GF-D8 (cell line): ENCODE results near the gene CRBN.

Experiments used
- DNase-seq: peaks from one replicate; lab custom pipeline; 2025; lab: John Stamatoyannopoulos, UW

CRBN gene

DNA sequence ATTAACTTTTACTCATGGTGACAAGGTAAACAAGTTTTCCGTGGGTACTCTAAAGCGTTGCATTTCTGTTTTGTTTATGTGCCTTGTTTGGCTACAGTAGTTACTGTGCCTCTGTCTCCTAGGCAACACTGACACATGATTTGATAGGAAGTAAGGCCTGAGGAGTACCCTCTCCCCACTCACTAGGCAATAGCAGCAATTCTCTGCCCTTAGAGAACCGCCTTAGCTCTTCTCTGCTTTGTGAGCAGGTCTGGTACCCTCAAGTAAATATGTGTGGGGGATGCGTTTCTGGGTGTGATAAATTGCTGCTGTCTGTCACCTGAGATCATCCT lies 69.2 kb downstream of the CRBN start, which contains the start of gene IL5RA:
IL5RA (minus strand) TSS at position 76 of the 332 bp plus-strand sequence. CDS start 5,390 bp downstream, outside the sequence.
- DNase-seq, result no peak

DNA sequence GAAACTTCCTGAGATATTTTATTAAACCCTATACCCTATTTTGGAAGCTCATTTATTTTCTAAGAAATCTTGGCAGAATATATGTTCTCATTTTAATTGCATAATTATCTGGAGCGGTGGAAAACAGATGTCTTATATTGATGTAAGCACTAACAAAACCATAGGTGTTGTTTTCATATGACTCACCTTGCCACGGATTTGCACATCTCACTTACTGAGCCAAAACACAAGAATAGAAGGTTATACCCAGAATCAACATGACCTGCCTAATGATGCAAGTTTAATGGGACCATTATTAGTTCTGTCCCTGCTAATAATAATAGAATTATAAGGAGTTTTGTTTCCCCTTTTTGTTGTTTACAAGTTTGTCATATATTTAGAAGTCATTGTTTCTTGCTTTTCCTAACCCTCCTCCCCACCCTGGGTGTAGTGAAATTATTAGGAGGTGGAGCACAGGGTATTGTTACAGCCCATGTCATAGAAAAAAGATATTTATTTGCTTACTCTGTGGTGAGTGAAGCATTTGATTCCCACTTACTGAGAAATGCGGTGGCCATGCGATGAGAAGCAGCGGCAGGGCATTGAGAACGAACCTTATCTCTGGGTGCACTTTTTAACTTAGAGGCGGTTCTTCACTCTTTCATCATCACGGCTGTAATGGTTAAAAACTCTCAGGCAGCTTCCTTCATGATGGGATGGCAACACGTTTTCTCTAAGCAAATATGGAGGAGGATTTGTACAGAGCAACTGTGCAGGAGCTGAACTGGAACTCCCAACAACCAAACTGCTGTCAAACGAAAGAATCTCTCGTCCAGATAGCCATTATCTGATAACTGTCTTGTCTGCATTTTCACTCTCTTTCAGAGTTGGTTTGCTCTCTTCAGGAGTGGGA lies 69.8 kb downstream of the CRBN start:
- DNase-seq, result no peak

DNA sequence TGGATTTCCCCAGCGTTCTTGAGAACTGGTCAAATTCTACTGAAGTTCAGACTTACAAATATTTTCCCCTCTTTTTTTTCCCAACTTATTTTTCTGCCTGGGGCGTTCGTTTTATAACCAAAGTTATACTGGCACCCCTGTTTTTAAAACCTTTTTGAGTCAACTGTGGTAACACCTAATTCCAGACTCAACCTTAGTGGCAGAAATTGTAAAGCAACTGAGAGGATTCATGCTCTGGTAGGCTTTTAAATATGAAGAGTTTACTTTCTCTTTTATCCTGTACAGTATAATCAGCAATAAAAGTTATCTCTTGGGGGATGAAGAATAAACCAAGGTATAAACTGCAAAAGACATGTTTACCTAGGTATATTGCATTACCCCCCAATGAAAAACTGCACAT lies 71.6 kb downstream of the CRBN start:
- no peak for DNase-seq

DNA sequence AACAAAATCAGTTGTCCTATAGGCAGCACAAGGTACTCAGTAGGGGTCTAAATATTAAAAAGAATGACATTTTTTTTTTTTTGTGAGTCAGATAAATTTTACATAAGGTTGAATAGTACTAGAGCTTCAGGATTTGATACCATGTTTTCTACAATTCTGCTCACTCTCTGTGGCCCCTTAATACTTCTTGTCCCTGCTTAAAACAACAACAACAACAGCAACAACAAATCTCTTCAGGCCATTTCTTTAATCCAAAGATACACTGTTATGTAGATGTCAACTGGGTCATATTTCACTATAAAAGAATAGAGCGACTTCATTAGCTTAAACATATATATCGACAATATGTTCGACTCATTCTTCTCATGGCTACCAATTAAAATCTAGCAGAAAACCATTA lies 72.3 kb downstream of the CRBN start:
- DNase-seq, result no peak

DNA sequence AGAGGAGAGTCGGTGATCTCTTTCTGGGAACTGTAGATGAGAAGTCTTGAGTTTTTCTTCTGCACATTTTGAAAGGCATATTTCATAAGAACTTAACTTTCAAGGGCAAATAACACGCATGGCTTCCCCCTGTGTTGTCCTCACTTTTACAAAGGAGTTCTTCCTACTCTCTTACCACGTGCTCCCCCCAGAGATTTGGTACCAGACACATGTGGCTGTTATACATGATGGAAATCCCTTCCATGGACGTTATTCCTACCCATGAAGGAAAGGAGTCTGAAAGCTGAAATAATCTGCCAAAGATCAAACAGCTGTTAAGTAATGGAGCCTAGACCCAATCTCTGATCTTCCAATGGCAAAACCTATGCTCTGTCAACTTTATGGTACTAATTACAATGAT lies 73.7 kb downstream of the CRBN start:
- DNase-seq, result no peak

DNA sequence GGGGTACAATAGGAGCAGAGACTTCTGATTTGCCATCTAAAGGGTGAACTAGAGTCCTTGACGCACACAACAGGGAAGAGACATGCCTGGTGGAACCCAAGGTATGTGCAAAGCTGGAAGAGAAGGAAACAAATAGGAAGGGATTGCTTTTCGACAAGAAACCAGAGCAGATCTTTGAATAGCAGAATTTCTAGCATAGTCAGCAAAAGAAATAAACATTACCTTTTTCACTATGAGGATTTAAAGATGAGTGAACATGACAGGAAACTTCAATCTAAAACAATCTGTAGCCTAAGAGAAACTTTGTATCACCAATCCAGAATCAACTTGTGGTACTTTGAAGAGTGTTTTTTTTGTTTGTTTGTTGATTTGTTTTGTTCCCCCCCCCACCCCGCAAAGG lies 74.2 kb downstream of the CRBN start:
- DNase-seq, result no peak

DNA sequence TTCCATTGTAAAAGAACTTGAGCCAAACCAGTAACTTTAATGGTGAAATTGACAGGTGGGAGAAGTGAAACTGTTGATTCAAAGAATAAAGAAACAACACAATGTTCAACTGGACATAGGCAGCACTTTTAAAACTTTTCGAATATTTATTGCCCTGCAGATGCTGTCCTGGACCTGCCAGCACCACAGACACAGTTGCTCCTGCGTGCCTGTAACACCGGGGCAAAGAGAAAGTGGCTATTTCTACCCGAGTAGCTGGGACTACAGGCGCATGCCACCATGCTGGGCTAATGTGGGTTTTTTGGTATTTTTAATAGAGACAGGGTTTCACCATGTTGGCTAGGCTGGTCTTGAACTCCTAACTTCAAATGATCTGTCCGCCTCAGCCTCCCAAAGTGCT lies 76.7 kb downstream of the CRBN start:
- no peak for DNase-seq

DNA sequence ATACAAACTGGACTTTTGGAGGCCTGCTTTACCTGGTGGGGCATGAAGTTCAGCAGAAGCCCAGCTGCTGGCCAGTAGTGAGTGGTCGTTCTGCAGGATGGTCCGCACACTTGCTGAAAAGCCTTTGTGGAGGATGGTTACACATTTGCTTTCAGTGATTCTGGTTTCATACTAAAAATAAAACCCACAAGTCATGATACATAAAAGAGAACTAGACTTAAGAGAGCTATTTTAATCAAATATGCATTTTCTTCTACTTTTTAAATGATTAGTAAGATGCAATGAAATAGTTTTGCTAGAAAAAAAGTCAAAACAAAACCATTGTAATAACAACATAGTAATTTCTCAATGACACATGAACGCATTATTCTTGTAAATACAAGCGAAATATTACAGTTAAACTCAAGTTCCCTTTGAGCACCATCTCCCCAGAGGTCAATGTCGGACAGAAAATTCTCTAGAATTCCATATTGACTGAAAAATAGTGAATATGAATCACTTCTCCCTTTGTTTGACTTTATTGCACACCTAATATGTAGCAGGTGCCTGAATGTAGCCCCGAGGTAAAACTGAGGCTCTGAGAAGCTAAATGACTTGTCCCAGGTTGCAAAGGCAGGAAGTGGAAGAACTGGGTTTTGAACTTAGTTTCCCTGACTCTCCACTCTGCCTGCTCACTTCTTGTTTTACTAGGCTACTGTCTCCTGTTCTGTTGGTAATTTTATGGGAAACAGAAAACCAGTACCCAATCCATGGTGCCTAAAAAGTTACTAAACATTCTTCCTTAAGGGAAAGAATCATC lies 77.6 kb downstream of the CRBN start:
- no peak for DNase-seq
